H1 (cell line): ENCODE data around the gene NUBP1. TPM values are rescaled to one million over a fixed set of nuclear protein-coding genes. Genes with fewer than 3 reads are reported as not detected.

Experiments used
- CTCF ChIP-seq, 3 experiments: IDR thresholded peaks; 1 replicate in 2 of 3; 2 replicates in 1 of 3; pipeline versions ENCODE4 v1.5.1 to v1.6.1; 2011; ENCODE audit warnings: low read length in 3 of 3, mild to moderate bottlenecking in 3 of 3, inconsistent platforms in 2 of 3, low read depth in 1 of 3, moderate library complexity in 1 of 3; ENCODE audit not compliant: insufficient read depth in 1 of 3; ENCODE audit errors: control extremely low read depth in 1 of 3
- JUND ChIP-seq: IDR thresholded peaks from 2 replicates; pipeline ENCODE4 v1.6.1; 2011; ENCODE audit warnings: mild to moderate bottlenecking, improper control_type of control experiment, low read length
- polyA plus RNA-seq, 7 experiments: library from polyadenylated mRNA; depleted of rRNA in 3 of 7; stranded (reverse) in 5 of 7; unstranded in 2 of 7; fragments of >200 nt in 5 of 7; fragments of 200-250 nt in 2 of 7; gene quantifications; 1 replicate in 5 of 7; 2 replicates in 1 of 7; 4 replicates in 1 of 7; pipeline versions ENCODE4 v1.2.1 to v1.2.3, GENCODE V29; 2011 to 2013; ENCODE audit warnings: missing spikeins in 2 of 7, mixed read lengths in 2 of 7
- total RNA-seq: library from RNA; stranded (reverse); fragmentation: NEBNext Ultra II Directional; extraction: Animal tissue kit (Norgen Biotek cat#: 25700); gene quantifications from 2 replicates; pipeline ENCODE4 v1.2.1, GENCODE V29; 2021

The NUBP1 gene
- total and polyA plus RNA-seq, 2 of the 8 experiments (the other 6 are each of a cell fraction or from before 2014, with no cell fraction given) = 28.2 to 32.2 TPM

GRCh38 chr16:10745841-10746240 is 2.2 kb downstream of the NUBP1 start (continued):
- TF ChIP-seq CTCF (IDR thresholded peaks at IDR 0.05; ENCODE audit: control extremely low read depth in 1 of 3, insufficient read depth in 1 of 3, low read depth in 1 of 3, low read length in 3 of 3) (no peak), JUND (no peak)
- TF ChIP-seq, all 59 proteins: peak for 0
